ENCODE results near the gene SETD1B. TPM values are rescaled to one million over a fixed set of nuclear protein-coding genes. Genes with fewer than 3 reads are reported as not detected.
A peak's percentile ranks its signal among the peaks of the same experiment; 100 is the strongest.

SETD1B gene
- total RNA-seq, 1 donor from 2014 or later: 4.0 TPM

GRCh38 chr12:121823727-121824115 lies 19.9 kb downstream of the SETD1B start:
- no peak for DNase-seq (ENCODE audit: low read depth)

- DNase-seq (ENCODE audit: low read depth): no peak
Observed at GRCh38 chr12:121825041-121825523, 21.3 kb downstream of the SETD1B start.

- no peak for DNase-seq (ENCODE audit: low read depth)
Observed at GRCh38 chr12:121826318-121827150, 22.7 kb downstream of the SETD1B start.

- DNase-seq (ENCODE audit: low read depth): no peak
Observed at GRCh38 chr12:121827351-121828099, 23.7 kb downstream of the SETD1B start.

GRCh38 chr12:121828306-121828705 lies 24.5 kb downstream of the SETD1B start:
- DNase-seq (ENCODE audit: low read depth): no peak

- DNase-seq (ENCODE audit: low read depth): no peak
Observed at GRCh38 chr12:121828826-121829225, 25.0 kb downstream of the SETD1B start.

GRCh38 chr12:121829250-121829918 lies 25.6 kb downstream of the SETD1B start:
- DNase-seq (ENCODE audit: low read depth): no peak

GRCh38 chr12:121830134-121830533 lies 26.3 kb downstream of the SETD1B start:
- no peak for DNase-seq (ENCODE audit: low read depth)

- no peak for DNase-seq (ENCODE audit: low read depth)
Observed at GRCh38 chr12:121830588-121831265, 26.9 kb downstream of the SETD1B start.

GRCh38 chr12:121831571-121832245 lies 27.9 kb downstream of the SETD1B start:
- DNase-seq (ENCODE audit: low read depth): no peak

GRCh38 chr12:121837680-121838079 lies 33.9 kb downstream of the SETD1B start:
- DNase-seq (ENCODE audit: low read depth): no peak

- DNase-seq (ENCODE audit: low read depth): no peak
Observed at GRCh38 chr12:121838126-121838525, 34.3 kb downstream of the SETD1B start.

GRCh38 chr12:121839106-121839992 lies 35.5 kb downstream of the SETD1B start:
- DNase-seq (ENCODE audit: low read depth): peak; percentile 97

GRCh38 chr12:121839993-121840761 lies 36.4 kb downstream of the SETD1B start:
- DNase-seq (ENCODE audit: low read depth): no peak

- DNase-seq (ENCODE audit: low read depth): no peak
Observed at GRCh38 chr12:121843236-121843982, 39.6 kb downstream of the SETD1B start.

GRCh38 chr12:121845701-121846100 lies 41.9 kb downstream of the SETD1B start:
- DNase-seq (ENCODE audit: low read depth): no peak

GRCh38 chr12:121849211-121849610 lies 45.4 kb downstream of the SETD1B start:
- no peak for DNase-seq (ENCODE audit: low read depth)

GRCh38 chr12:121849665-121850064 lies 45.9 kb downstream of the SETD1B start:
- DNase-seq (ENCODE audit: low read depth): no peak
